Measurements from ENCODE around the gene AMZ2.

DNA sequence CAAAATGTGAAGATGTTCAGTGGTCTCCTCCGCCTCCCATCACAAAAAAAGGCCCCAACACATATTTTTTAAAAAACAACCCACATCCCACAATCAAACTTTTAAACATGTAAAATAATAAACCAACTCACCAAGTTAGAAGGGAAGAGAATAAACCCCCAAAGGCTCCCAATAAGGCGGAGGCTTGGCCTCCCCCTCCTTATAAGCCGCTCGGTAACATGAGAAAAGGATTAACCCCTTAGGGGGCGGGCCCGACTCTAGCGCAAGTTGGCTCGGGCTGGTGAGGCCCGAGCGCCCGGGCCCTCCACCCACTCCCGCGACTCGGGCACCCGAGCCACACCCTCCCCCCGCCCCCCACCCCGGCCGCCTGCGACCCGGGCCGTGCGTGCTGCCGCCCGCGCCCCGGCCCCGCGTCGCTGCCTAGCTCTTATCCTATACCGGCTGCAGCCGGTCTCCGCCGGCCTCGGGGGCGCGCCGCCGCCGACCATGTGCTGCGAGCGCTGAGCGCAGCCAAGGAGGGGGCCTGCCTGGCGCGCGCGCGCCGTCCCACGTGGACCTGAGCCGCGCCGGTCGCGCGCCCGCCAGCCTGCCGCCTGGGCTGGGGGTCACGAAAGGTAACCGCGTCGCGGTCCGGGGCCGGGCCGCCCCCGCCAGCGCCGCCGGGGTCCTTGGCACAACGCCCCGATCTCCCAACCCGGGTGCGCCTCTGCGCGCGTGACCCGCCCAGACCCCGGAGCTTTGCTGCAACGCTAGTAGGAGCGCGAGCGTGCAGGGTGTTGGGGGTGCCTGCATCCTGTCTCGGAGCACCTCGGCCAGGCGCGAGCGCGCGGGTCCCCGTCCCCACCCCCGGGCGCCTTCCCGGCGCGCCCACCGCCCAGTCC lies 43.4 kb downstream of the AMZ2 start, which contains the start of the genes ARSG and SLC16A6:
- TF ChIP-seq, protein P1, sequence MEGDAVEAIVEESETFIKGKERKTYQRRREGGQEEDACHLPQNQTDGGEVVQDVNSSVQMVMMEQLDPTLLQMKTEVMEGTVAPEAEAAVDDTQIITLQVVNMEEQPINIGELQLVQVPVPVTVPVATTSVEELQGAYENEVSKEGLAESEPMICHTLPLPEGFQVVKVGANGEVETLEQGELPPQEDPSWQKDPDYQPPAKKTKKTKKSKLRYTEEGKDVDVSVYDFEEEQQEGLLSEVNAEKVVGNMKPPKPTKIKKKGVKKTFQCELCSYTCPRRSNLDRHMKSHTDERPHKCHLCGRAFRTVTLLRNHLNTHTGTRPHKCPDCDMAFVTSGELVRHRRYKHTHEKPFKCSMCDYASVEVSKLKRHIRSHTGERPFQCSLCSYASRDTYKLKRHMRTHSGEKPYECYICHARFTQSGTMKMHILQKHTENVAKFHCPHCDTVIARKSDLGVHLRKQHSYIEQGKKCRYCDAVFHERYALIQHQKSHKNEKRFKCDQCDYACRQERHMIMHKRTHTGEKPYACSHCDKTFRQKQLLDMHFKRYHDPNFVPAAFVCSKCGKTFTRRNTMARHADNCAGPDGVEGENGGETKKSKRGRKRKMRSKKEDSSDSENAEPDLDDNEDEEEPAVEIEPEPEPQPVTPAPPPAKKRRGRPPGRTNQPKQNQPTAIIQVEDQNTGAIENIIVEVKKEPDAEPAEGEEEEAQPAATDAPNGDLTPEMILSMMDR (conservative IDR thresholded peaks at IDR 0.05) = no peak
- no peak for TF ChIP-seq EZH2 (IDR thresholded peaks at IDR 0.05; ENCODE audit: low read depth)
